Ishikawa (cell line): ENCODE results near the gene RSF1.

Experiments used
- CEBPB ChIP-seq: IDR thresholded peaks from 2 replicates; pipeline ENCODE4 v1.6.1; 2012
- EP300 ChIP-seq: IDR thresholded peaks from 2 replicates; pipeline ENCODE4 v1.6.1; 2012; ENCODE audit warnings: borderline replicate concordance
- FOXM1 ChIP-seq: IDR thresholded peaks from 2 replicates; pipeline ENCODE4 v1.6.1; 2012; ENCODE audit warnings: low read depth, borderline replicate concordance
- NFIC ChIP-seq: IDR thresholded peaks from 2 replicates; pipeline ENCODE4 v1.6.1; 2012
- RAD21 ChIP-seq: IDR thresholded peaks from 2 replicates; pipeline ENCODE4 v1.6.1; 2012; ENCODE audit warnings: low read depth
- TAF1 ChIP-seq: IDR thresholded peaks from 2 replicates; pipeline ENCODE4 v1.6.1; 2012; ENCODE audit warnings: low read depth, mild to moderate bottlenecking
- TF ChIP-seq, protein P1 (sequence below): IDR thresholded peaks from 2 replicates; pipeline ENCODE4 v1.6.1; 2012; ENCODE audit warnings: low read depth, mild to moderate bottlenecking
- TF ChIP-seq, protein P2 (sequence below): IDR thresholded peaks from 2 replicates; pipeline ENCODE4 v1.6.1; 2012

DNA sequence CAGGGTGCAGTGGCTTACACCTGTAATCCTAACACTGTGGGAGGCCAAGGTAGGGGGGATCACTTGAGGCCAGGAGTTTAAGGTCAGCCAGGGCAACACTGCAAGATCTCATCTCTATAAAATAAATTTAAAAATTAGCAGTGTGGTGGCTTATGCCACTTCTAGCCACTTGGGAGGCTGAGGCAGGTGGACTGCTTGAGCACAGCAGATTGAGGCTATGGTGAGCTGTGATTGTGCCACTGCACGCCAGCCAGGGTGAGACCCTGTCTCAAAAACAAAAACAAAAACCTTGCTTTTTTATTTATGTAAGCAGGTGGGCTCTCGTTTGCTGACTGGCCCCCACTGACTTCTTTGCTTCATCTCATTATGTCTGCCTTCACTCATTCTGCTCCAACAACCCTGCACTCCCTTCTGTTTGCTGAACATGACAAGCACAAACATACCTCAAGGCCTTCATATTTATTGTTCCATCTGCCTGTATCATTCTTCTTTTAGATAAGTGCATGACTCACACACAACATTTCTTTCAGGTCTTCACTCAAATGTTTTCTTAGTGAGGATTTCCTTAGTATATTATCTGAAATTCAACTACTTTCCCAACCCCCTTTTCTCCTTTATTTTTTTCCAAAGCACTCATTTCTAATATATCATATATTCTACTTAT, 150.5 kb downstream of the RSF1 start:
- TF ChIP-seq, protein P1, sequence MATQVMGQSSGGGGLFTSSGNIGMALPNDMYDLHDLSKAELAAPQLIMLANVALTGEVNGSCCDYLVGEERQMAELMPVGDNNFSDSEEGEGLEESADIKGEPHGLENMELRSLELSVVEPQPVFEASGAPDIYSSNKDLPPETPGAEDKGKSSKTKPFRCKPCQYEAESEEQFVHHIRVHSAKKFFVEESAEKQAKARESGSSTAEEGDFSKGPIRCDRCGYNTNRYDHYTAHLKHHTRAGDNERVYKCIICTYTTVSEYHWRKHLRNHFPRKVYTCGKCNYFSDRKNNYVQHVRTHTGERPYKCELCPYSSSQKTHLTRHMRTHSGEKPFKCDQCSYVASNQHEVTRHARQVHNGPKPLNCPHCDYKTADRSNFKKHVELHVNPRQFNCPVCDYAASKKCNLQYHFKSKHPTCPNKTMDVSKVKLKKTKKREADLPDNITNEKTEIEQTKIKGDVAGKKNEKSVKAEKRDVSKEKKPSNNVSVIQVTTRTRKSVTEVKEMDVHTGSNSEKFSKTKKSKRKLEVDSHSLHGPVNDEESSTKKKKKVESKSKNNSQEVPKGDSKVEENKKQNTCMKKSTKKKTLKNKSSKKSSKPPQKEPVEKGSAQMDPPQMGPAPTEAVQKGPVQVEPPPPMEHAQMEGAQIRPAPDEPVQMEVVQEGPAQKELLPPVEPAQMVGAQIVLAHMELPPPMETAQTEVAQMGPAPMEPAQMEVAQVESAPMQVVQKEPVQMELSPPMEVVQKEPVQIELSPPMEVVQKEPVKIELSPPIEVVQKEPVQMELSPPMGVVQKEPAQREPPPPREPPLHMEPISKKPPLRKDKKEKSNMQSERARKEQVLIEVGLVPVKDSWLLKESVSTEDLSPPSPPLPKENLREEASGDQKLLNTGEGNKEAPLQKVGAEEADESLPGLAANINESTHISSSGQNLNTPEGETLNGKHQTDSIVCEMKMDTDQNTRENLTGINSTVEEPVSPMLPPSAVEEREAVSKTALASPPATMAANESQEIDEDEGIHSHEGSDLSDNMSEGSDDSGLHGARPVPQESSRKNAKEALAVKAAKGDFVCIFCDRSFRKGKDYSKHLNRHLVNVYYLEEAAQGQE, result no peak
- TF ChIP-seq RAD21 (no peak), CEBPB (no peak), NFIC (no peak), TAF1 (no peak), EP300 (no peak), FOXM1 (no peak)
- TF ChIP-seq, protein P2, sequence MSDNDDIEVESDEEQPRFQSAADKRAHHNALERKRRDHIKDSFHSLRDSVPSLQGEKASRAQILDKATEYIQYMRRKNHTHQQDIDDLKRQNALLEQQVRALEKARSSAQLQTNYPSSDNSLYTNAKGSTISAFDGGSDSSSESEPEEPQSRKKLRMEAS, result no peak
